OCI-LY7 (cell line): ENCODE measurements around the gene AFG3L2.

Source experiments
- CTCF ChIP-seq: fragments of 200-600 bp; sonication (generic); conservative IDR thresholded peaks from 2 replicates; pipeline ENCODE4 v1.5.1; 2014; ENCODE audit warnings: mild to moderate bottlenecking, antibody characterized with exemption, low read length, moderate library complexity, mixed read lengths
- EZH2phosphoT487 ChIP-seq: fragments of 200-600 bp; sonication (generic); IDR thresholded peaks from 2 replicates; pipeline ENCODE4 v1.6.1; 2018; ENCODE audit warnings: low read depth, borderline replicate concordance, mild to moderate bottlenecking, mixed run types, antibody characterized with exemption, low read length, moderate library complexity, mixed read lengths

DNA sequence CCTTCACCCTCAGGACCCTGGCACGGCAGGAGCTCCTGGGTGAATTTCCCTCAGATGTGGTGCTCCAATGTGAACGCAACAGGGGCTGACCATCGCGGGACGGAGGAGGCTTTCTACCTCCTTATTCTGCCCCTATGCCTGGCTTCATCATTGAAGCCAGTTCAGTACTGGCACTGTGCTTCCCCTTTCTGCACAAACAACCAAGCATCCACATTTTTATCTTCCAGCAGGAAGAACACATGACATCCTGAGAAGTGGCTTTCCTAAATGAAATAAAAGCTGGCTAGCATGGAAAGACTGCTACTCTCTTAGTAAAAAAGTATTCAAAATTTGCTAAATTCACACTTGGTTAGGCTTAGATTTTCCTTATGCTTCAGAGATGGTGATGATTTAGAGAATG lies 24.8 kb downstream of the AFG3L2 start:
- no peak for TF ChIP-seq CTCF
- no peak for TF ChIP-seq EZH2phosphoT487
